Stromal cell of bone marrow (primary cell): Measurements from ENCODE around the gene VIPR2.

Source experiments
- DNase-seq: peaks from one replicate; pipeline ENCODE4 v3.0.0-alpha.2; 2012; ENCODE audit warnings: low read depth

The VIPR2 gene

DNA sequence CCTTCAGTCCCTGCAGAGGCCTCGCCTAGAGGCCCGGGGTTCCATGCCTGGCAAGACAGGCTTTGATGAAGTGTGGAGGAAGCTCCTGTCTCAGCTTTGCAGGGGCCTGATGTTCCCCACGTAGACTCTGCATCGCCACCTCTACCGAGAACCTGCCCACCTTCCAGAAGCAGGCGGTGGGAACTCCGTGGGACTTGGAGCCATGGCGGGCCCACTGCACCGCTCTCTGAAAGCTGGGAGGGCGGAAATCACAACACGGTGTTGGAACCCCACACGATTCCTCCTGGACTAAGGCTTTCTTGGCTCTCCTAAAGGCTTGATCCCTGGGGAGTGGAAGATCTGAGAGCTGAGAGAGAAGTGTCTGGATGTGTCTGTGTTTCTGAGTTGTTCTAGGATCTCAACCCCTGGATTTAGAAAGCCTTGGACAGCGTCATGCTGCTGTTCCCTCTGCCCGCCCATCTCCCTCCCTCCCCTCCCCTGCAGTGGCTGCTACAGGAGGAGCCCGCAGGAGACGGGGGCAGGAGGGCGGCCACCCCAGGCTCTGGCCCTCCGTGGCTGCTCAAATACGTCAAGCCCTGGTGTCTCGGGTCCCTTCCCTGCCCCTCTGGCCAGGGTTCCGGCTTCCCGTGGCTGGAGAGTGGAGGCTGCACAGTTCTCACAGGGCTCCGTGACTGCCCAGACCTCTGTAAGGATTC, 79.7 kb downstream of the VIPR2 start:
- no peak for DNase-seq

DNA sequence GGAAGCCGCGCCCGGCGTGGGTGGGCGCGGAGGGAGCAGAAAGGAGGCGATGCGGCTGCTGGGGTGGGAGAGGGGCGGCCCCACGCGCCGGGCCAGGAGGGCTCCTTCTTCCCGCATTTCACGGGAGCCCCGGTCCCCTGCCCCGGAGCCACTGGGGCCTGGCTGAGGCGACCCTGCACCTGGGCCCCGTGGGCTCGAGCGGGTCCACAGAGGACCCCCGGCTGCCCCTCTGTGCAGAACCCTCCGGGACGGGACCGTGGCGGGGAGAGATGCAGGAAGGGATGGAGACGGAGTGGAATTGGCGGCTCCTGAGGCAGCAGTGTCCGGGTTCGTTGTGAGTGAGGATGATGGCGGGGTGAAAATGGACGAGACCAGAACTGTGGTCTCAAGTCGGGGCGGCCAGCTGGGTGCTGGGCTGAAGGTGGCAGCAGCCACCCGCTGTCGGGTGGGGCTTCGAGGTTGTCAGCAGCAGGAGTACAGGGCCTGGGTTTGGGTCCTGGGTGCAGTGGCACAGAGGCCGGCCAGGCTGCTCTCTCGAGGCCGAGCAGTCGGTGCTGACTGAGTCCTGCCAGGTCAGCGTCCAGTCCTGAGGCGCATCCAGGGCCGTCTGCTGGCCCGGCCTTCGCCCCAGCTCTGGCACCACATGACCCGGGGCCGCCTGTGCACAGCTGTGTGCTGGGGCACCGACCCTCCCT, 80.4 kb downstream of the VIPR2 start:
- no peak for DNase-seq

DNA sequence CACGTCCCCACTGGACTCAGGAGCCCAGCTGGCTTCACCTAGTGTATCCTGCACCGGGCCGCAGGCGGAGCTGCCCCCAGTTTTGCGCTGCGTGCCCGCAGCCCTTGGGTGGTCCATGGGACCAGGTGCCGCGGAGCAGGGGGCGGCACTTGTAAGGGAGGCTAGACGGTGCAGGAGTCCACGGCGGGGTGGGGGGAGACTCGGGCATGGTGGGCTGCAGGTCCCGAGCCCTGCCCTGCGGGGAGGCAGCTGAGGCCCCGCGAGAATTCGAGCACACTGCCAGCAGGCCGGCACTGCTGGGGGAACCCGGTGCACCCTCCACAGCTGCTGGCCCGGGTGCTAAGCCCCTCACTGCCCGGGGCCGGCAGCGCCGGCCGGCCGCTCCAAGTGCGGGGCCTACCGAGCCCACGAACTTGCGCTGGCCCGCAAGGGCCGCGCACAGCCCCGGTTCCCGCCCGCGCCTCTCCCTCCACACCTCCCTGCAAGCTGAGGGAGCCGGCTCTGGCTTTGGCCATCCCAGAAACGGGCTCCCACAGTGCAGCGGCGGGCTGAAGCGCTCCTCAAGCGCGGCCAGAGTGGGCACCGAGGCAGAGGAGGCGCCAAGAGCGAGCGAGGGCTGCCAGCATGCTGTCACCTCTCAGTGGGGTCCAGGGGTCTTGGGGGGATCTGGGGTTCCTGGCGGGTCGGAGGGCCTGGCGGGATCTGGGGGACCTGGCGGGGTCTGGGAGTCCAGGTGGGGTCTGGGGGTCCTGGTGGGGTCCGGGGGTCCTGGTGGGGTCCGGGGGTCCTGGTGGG, 81.4 kb downstream of the VIPR2 start:
- DNase-seq, result no peak

DNA sequence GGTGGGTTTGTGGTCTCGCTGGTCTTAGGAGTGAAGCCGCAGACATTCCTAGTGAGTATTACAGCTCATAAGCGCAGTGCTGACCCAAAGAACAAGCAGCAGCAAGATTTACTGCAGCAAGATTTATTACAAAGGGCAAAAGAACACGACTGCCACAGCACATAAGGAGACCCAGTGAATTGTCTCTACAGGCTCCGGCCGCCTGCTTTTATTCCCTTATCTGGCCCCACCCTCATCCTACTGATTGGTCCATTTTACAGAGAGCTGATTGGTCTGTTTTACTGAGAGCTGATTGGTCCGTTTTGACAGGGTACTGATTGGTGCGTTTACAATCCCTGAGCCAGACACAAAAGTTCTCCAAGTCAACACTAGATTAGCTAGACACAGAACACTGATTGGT, 82.1 kb downstream of the VIPR2 start:
- no peak for DNase-seq

DNA sequence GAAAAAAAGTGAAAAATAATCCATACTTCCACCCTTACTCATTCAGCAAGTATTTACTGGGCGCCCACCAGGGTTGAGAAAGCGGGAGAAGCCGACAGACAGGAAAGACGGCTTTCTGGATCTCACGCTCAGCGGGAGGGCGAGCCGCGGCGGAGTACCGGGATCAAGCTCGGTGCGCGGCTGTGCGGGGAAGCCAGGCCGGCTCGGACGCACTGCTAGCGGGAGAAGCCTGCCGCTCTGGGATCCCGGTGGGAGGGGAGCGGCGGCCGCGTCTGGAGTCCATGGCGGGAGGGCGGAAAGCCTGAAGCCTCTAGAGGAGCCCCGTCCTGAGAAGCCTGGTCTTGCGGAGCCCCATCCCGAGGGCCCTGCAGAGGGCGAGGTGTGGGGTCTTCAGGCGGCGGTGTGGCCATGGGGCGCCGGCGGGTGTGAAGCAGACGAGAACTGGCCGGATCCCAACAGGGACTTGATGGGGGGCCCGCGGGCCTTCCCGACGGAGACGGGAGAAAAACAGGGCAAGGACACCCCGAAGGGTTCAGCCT, 82.9 kb downstream of the VIPR2 start:
- DNase-seq, result no peak

DNA sequence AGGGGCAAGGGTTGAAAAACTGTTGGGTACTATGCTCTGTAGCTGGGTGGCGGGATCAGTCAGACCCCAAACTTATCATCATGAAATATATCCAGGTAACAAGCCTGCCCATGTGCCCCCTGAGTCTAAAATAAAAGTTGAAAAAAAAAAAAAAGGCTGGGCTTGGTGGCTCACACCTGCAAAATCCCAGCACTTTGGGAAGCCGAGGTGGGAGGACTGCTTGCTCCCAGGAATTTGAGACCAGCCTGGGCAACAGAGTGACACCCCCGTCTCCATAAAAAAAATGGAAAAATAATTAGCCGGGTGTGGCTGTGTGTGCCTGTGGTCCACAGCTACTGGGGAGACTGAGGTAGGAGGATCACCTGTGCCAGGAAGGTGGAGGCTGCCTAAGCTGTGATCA, 83.5 kb downstream of the VIPR2 start:
- DNase-seq, result no peak

DNA sequence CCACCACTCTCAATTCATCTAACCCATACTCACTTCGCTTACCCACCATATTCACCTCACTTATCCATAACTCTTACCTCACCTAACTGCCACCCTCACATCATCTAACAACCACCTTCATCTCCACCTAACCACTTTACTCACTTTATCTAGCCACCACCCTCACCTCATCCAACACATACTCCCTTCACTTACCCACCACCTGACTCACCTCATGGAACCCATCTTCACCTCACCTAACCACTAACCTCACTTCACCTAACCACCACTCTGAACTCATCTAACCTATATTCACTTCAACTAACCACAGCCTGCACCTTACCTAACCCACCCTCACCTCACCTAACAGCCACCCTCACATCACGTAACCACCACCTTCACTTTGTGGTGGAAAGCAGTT, 84.2 kb downstream of the VIPR2 start:
- DNase-seq, result no peak

DNA sequence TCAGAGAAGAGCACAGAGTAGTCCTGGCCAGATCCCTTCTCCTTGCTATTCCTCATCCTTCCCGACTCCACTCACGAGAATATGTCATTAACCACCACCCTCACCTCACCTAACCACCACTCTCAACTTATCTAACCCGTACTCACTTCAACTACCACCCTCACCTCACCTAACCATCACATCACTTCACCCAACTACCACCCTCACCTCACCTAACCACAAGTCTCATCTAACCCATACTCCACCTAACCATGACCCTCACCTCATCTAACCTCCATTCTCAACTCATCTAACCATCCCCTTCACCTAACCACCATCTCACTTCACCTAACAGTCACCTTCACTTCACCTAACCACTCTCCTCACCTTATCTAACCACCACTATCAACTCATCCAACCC, 85.0 kb downstream of the VIPR2 start:
- DNase-seq, result no peak

DNA sequence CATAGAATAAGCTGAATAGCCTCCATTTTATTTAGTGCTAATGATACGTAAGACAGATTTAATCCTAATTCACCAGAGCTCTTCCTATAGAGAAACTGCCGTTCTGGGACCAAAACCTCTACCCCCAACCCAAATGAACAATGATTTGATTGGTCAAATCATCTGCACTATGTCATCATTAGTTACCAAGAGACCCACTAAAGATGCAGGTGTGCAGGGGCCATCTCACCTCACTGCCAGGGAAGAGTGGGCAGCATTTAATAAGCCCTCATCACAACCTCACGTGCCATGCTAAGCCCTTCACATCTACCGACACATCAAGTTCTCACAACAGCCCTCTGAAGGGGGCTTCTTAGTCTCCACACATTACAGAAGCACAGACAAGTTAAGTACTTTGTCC, 87.0 kb downstream of the VIPR2 start:
- no peak for DNase-seq

DNA sequence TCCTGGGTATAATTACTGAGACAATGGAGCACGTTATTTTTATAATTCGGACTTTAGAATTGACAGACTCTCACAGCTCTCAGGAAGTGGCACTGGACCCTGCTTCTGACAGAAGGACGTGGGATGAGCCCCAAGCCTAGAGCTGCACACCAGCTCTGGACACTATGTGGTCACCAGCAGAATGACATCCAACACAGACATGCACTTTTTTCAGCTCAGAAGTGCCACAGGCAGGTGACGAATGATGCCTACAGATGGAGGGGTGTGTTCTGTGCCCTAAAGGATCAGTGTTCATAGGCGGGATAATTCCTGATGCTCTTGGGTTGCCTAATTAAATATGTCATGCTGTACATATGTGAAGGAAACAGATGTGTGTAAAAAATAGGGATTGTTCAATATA, 87.9 kb downstream of the VIPR2 start:
- no peak for DNase-seq

DNA sequence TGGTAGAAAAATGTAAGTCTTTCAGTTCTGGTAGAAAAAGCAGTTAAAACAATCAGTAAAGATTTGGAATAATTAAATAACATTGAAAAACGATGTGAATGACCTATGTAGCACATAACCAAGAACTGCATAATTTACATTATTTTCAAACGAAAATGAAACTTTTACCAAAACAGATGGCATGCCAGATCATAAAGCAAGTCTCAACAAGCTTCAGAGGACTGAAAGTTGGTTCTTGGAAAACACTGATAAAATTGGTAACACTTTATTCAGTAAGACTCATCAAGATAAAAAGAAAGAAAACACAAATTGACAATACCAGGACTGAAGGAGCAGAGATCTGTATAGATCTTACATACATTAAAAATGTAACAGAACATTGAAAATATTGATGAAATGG, 92.8 kb downstream of the VIPR2 start:
- DNase-seq, result no peak

DNA sequence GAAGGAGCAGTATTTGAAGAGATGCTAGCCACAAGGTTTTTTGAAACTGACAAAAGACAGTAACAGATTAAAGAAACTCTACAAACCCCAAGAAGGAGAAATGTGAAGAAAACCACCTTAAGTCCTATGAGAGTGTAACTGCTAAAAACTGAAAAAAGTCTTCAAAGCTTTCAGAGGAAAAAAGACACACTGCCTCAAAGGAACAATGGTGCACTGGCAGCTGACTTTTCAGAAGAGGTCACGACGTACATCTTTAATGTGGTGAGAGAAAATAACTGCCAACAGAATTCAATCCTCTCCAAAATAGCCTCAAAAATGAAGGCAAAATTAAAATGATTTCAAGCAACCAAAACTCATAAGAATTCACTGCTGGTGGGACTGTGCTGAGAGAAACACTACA, 94.0 kb downstream of the VIPR2 start:
- no peak for DNase-seq

DNA sequence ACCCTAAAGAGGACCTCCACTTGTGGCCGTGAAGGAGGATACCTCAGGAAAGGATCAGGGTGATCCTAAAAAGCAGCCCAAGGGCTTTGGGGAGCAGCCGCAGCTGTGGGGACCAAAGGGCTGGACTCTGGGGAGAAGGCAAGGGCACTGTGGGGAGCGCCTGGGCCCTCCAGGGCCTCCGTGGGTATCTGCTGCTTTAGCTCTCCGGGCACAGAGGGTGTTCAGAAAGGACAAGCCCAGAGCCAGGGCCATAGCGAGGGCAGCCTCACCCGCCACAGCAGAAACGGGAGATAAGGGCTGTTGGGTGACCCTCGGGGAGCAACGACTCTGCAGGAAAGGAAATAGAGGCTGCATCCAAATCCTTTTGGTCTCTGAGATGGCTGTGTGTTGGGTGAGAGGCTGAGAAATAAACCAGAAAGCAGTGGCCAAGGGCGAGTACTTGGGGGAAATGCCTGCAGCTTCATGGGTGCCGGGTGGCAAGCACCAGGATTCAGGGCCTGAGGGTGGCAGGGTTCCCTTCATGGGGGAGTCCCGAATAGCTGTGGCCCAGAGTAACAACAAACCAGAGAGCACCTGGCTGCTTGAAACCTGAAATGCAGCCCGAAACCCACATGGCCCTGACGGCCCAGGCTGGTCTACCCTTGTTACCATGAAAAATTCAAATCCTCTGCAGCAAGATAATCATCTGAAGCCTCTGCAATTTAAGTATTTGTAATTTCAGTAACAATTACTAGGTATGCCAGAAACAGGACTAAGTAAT, 95.2 kb downstream of the VIPR2 start:
- no peak for DNase-seq

DNA sequence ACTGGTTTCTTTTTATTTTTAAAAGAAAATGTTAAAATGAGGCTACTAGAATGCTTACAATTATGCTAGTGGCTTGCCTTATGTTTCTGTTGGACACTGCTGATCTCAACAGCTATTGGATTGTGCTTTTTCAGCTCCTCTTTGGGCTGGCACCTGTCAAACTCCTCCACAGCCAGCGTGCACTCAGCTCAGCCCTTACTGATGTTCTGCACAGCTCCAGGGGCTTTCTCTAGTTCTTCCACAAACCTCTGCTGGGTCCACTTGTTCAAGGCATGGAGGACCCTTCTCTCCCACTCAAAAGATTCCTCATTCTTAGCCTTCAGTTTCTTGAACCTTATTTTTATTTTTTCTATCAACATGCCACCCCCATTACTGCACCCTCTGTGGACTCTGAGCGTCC, 96.0 kb downstream of the VIPR2 start:
- DNase-seq, result no peak

DNA sequence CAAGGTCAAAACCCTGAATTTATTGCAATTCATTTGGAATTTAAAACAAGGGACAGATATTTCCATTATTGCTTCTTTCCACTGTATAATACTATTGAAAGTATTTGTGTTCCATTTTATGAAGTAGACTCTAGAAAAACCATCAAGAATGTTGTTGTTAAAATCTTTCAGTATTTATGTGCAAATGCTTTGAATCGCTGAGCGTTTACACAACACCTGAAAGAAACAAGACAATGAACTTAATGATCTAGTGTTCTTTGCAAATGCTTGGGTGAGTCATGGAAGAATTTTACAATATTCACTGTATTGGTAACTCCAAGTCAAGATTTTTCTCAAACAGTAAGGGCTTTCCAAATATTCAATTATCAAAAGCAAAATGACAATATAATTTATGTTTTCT, 97.1 kb downstream of the VIPR2 start:
- no peak for DNase-seq

DNA sequence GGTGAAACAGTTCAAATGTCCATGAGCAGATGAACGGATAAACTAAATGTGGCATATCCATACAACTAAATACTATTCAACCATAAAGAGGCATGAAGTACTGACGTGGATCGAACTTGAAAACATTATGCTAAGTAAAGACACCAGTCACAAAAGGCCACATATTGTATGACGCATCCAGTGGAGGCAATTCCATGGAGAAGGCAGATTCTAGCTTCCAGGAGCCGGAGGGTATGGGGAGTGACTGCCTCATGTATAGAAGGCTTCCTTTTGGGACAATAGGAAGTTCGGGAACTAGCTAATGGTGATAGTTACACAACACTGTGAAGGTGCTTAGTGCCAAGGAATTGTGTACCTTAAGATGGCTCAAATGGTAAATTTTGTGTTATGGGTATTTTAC, 98.4 kb downstream of the VIPR2 start:
- no peak for DNase-seq

DNA sequence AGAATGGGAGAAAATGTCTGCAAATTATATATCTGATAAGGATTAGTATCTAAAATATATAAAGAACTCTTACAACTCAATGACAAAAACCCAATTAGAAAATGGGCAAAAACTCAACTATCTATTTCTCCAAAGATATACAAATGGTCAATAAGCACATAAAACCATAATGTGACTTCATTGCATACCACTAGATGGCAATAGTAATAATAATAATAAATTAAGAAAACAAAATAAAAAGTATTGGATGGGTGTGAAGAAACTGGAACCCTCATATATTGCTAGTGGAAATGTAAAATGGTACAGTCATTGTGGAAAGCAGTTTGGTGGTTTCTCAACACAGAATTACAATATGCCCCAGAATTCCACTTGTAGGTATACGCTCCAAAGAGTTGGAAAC, 98.8 kb downstream of the VIPR2 start:
- DNase-seq, result no peak

DNA sequence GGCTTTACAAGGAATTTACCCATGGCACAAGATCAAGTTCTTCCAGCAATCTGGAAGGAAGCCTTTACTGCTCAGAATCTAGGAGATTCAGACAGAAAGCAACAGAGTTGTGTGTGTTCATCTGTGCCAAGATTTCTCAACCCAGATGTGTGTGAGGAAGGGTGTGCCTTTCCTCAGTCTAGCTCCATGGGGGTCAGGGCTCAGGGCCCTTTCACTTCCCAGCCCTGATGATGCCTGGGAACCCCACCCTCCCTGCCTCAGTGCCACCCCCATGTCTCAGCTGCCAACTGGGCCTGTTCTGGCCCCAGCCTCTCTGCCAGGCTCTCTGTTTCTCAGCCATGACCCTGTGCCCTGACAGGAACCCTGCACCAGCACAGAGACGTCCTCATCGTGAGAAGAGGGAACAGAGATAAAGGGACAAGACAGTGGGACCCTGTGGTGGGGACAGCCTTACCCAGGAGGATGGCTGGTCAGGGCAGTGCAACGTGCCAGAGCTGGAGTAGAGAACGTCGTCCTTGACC, 102.0 kb downstream of the VIPR2 start:
- no peak for DNase-seq

DNA sequence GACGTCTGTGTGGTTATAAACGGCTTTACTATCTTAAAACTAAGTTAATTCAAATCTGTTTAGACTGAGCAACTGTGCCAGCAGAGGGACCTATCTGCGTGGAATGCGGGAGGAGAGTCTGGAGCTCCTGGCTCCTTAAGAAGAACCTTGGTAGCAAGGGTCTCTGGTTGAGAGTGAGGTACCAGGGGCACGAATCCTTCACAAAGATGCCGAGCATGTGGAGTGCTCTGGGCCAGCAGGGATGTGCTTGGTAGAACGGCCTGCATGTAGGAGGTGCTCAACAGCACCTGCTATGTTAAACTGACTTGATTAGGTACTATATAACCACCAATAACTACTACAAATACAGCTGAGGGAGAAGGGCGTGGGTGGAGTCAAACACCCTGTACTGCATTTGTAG, 102.6 kb downstream of the VIPR2 start:
- no peak for DNase-seq

DNA sequence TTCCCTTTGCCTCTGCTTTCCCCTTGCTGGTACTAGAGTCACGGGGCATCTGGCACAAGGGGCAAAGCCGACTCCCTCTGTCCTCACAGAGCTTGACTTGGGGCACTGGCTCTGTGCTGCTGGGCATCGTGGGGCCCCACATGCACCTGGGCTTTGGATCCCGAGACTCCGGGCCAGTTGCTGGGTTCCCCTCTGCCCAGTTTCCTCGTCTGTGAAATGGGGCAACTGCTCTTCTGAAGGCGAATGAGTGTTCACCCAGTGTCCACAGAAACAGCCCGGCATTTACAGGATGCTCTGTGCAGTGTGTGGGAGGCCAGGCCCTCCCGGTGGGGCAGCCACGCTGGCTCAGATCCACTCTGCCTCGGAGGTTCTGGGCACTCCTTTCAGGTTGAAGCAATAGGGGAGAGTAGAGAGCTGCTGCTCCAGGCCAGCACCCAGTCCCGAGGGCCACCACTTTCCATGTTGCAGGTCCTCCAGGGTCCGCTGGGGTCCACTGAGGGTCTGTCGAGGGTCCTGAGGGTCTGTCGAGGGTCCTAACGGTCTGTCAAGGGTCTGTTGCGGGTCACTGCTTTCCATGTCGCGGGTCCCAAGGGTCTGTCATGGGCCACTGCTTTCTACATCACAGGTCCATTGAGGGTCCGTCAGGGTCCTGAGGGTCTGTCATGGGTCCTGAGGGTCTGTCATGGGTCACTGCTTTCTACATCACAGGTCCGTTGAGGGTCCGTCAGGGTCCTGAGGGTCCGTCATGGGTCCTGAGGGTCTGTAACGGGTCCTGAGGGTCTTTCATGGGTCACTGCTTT, 103.6 kb downstream of the VIPR2 start:
- no peak for DNase-seq

DNA sequence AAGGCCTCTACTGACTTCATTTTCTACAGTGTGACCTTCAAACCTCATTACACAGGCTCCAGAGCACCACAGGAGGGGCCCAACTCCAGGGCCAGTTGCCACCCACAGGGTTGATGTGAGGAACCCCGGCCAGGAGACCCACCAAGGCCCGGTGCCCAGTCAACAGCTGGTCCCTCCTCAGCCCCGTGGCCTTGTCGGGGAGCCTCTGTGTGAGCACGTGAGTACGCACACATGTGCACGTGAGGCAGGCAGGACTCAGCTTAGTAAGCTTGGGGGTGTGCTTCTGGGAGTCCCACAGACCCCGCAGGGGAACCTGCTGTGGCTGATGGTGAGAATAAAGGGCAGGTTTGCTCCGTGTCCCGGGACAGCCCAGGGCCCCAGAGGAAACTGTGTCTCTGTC, 104.5 kb downstream of the VIPR2 start:
- no peak for DNase-seq
